ENCODE measurements around the gene LDHD.

The LDHD gene

DNA sequence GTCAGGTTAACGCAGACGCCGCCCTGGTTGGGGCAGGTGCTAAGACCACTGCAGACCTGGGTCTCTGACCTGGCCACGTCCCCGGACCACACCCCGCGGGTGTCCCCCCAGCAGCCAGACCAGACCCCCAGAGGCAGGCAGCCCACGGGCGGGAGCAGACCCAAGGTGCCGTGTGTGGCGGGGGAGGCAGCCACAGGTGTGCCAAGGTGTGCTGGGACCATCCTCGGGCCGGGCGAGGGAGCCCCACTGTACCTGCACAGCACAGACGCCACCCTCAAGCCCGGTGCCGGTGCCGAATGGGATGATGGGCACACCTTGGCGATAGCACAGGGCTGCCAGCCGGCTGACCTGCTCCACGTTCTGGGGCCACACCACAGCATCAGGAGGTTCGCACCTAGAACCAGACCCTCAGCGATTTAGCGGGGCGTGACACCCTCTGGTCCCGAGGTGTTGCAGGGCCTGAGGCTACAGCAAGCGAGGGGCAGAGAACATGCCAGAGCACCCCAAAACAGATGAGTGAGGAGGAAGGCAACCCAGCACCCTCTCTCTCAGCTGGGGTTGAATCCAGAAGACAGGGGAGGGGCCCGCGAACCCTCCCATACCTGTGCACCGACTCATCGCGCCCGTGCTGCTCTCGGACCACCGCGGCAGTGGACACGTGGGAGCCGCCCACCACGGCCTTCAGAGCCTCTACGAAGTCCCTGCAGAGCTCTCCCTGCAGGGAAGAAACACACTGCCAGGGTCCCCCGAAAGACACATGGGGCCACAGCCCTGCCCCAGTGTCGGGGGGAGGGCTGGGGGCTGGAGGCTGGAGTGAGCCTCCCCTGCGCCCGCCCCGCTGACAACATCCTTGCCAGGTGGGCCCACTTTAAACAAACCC is 1.4 kb downstream of the LDHD start:
- no peak for DNase-seq (ENCODE audit: low spot score)

DNA sequence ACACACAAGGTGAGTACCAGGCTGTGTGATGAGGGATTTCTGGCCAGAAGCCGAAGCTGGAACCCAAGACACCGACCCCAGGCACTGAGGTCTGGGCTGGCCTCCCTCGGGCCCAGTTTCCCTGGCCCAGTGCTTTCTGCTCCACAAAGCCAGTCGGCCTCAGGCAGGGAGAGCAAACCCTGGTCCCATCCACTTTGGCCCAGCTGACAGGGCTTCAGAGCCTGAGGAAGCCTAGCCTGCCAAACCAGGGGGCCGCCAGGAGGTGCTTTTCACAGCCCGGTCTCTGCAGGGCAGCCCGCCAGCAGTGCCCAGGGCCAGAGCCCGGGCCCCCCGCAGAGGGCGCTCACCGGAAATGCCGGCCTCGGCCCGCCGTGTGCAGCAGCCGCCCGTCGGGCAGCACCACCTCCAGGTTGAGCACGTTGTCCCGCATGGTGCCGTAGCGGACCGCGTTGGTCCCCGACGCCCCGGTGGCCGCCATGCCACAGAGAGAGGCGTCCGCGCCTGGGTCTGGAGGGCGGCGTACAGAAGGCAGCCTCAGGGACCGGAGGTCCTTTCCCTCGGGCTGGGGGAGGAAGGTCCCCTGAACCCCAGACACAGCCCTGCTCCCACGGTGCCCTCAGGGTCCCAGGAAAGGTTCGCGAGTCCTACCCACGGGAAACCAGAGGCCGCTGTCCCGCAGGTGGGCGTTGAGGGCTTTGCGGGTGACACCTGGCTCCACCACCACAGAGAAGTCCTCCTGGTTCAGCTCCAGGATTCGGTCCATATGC is 2.2 kb downstream of the LDHD start:
- DNase-seq (ENCODE audit: low spot score) = no peak

- no peak for DNase-seq (ENCODE audit: low spot score)
Observed at GRCh38 chr16:75113541-75114121, 2.9 kb downstream of the LDHD start.

- DNase-seq (ENCODE audit: low spot score) = no peak
Observed at GRCh38 chr16:75112734-75113491, 3.7 kb downstream of the LDHD start.

DNA sequence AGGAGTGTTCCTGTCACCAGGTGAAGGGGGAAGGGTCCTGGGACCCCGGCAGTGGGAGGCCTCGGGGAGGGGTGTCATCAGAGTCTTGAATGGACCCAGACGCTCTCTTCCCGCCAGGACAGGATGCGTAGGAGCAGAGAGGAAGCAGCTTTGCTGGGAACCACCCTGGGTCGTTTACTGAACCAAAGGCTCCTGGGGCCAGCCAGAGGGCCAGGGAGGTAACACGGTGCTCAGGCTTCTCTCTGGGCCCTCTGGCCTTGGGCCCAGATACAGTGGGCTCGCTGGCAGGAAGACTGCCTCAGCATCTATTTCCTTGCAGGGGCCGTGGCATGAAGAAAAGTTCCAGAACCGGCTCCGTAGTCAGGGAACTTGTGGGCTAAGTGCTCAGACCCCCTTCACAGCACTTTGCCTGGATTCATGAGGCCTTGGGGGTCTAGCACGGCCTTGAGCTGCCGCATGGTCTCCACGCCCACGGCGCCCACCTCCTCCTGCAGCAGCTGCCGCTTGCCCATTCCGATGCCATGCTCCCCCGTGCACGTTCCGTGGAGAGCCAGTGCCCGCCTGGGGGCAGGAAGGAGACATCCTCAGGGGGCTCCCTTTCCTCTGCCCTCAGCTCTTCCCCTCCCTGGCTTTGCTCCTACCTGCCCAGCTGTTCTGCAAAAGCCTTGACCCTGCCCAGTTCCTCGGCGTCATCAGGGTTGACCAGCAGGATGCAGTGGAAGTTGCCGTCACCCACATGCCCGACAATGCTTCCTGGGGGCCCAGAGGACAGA is 4.4 kb downstream of the LDHD start:
- DNase-seq (ENCODE audit: low spot score) = no peak

- DNase-seq (ENCODE audit: low spot score) = no peak
Observed at GRCh38 chr16:75111514-75111940, 5.1 kb downstream of the LDHD start.

GRCh38 chr16:75110637-75111513 is 5.7 kb downstream of the LDHD start:
- peak; percentile 84 for DNase-seq (ENCODE audit: low spot score)

GRCh38 chr16:75109732-75110243 is 6.8 kb downstream of the LDHD start:
- DNase-seq (ENCODE audit: low spot score) = no peak

DNA sequence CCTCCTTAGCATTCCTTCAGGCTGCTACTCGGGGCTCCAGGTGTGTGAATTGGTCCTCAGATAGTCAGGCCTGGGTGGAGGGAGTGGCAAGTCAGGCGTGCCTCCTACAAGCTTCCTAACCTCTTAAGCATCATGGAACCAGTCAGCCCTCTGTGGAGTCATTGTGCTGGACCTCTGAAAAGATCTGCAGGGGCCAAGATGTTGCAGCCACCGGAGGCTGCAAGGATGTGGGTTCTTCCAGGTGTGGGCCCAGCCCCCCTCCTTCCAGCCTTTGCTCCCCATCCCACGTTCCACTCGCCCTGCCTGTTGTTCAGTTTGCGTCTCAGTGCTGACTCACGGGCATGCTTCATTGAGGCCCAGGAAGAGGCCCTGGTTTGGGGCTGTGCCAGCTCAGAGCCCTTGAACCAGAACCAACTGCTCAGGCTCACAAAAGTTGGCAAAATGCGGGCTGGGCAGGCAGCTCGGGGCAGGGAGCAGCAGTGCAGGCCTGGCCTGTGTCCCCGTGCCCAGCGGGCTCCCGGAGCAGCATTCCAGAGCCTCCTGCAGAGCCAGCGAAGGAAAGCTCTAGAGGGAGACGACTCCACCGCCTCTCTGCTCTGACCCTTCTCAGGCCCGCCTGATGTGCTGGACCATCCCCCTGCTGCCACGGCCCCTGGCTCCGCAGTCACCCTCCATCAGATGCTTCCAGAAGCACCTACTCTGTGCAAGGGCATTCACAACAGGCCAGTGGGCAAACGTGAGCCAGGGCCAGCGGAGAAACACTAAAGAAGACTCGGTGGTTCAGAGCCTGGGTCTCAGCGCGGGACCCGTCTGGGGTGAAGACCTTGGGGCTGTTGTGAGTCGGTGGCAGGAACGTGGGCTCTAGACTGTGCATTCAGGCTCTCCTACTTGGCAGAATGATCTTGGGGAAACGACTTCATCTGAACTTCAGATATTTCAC is 7.5 kb downstream of the LDHD start:
- peak; percentile 54 for DNase-seq (ENCODE audit: low spot score)

GRCh38 chr16:75107505-75107904 is 9.1 kb downstream of the LDHD start:
- no peak for DNase-seq (ENCODE audit: low spot score)

GRCh38 chr16:75106351-75107274 is 10.0 kb downstream of the LDHD start:
- DNase-seq (ENCODE audit: low spot score) = no peak

DNA sequence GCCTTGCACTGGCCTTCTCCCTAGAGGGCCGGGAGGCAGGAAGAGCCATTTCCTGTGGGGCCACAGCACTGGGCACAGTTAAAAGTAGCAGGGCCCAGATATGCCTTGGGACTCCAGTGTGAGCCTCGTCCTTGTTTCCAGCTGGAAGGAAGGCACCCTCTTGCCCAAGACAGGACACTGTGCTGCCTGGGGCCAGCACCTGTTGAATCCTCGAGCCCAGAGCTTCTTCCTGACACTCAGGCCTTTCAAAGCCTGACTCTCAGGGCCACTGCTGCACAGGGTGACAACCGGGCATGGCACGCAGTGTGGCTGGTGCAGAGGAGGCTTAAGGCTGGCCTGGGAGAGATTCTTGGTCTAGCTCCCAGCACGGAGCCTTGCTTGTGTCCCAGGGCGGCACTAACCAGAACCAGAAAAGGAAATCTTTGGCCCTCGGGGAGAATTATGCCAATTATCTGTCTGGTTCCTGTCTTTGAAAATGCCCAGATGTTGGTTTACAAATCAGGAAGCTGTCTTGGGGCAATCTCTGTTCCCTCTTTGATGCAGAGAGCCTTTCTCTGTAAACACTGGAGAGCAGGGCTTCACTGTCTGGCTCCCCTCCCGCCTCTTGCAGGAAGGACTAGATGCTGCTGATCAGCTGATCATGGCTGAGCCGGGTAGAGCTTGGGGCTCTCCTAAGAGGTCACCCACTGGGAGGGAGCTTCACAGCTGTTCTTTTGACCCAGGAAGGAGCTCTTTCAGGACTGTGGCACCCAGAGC is 11.1 kb downstream of the LDHD start:
- no peak for DNase-seq (ENCODE audit: low spot score)

DNA sequence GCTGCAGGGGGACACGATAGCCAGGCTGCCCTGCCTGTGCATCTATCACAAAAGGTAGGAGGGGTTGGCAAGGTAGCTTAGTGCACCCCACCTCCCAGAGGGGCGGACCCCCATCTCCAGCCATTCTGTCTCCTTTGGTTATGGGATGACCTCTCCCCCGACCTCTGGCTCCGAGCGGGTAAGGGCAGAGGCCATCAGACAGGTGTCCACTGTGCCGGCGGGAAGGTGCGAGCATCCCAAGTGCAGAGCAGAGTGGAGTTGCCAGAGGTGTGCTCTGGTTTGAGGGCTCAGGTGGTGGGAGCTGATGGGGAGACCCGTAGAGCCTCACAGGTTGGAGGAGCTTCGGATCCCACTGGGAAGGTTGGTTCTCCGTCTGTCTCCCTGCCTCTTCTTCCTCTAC is 11.7 kb downstream of the LDHD start:
- no peak for DNase-seq (ENCODE audit: low spot score)

- no peak for DNase-seq (ENCODE audit: low spot score)
Observed at GRCh38 chr16:75103994-75104393, 12.6 kb downstream of the LDHD start.

- no peak for DNase-seq (ENCODE audit: low spot score)
Observed at GRCh38 chr16:75102595-75102994, 14.0 kb downstream of the LDHD start.

DNA sequence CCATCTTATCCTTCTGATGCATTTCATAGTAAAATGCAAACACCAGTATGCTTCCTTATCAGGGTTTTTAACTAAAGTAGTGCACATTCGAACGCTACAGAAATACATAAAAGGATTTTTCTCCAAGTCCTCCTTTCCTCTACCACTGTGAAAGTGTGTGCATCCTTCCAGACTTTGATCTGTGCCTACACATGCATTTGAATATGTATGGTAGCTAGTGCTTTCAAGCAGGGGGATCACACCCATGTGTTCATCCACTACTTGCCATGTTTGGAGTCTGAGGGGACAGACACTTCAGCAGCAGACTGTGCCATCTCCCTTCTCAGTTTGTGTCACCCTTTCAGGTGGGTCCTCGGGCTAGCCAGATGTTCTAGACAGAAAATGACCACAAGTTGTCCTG is 14.9 kb downstream of the LDHD start:
- no peak for DNase-seq (ENCODE audit: low spot score)

DNA sequence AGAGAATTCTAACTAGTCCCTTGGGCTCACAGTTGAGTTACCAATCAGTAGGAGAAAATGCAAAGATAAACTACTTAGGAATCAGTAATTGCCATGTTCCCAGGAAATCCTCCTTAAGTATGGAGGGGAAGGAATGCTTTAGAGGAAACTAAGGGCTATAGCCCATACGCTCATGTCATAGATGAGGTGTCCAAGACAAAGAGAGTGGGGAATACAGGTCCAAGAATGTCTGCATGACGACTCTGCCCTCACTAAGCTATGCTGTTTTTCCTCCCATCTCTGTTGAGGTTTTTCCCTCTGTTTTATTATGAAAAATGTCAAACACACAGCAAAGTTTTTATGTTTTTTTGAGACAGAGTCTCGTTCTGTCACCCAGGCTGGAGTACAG is 16.0 kb downstream of the LDHD start:
- DNase-seq (ENCODE audit: low spot score) = no peak
